H1 (cell line): ENCODE measurements around the gene LY6G5C. TPM values are rescaled to one million over a fixed set of nuclear protein-coding genes. Genes with fewer than 3 reads are reported as not detected.

Experiments
- CTCF ChIA-PET: fragments of 300-600 bp; sonication (Branson Sonifier 250); formaldehyde crosslinking; loops from one replicate; lab custom pipeline; 2021; ENCODE audit not compliant: partially characterized antibody; lab: Charles Lee
- POLR2A ChIA-PET: fragments of 300-600 bp; sonication (Branson Sonifier 250); formaldehyde crosslinking; loops from one replicate; lab custom pipeline; 2021; ENCODE audit warnings: inconsistent platforms; ENCODE audit not compliant: partially characterized antibody; lab: Charles Lee
- DNase-seq, 2 experiments: peaks; one replicate each; pipeline versions ENCODE4 v3.0.0 to v3.0.0-alpha.2; 2010 to 2022; ENCODE audit warnings: low spot score in 2 of 2, low read depth in 1 of 2, mixed read lengths in 1 of 2
- FAIRE-seq: peaks from 2 replicates; lab custom pipeline; 2011; peaks lifted over from hg19 to GRCh38; lab: Jason Lieb, UNC
- H2AFZ ChIP-seq: 2 replicates; pipeline ENCODE4 v1.8.1; 2012; ENCODE audit warnings: low read length, inconsistent platforms
- H2AK5ac ChIP-seq: 2 replicates; pipeline ENCODE4 v1.6.1; 2013; ENCODE audit warnings: low read depth, low read length
- H2BK120ac ChIP-seq: replicated peaks from 2 replicates; pipeline ENCODE3; 2013; ENCODE audit warnings: low read depth, low read length, inconsistent platforms
- H2BK12ac ChIP-seq: 2 replicates; pipeline ENCODE4 v1.6.1; 2013; ENCODE audit warnings: low read depth, low read length
- H2BK15ac ChIP-seq: 2 replicates; pipeline ENCODE4 v1.6.1; 2013; ENCODE audit warnings: low read length
- H2BK20ac ChIP-seq: 2 replicates; pipeline ENCODE4 v1.6.1; 2013; ENCODE audit warnings: low read length
- H2BK5ac ChIP-seq: 2 replicates; pipeline ENCODE4 v1.6.1; 2013; ENCODE audit warnings: low read depth, low read length
- H3K14ac ChIP-seq: 2 replicates; pipeline ENCODE4 v1.6.1; 2013; ENCODE audit warnings: inconsistent platforms; ENCODE audit not compliant: insufficient read length
- H3K18ac ChIP-seq: 2 replicates; pipeline ENCODE4 v1.6.1; 2013; ENCODE audit warnings: low read length; ENCODE audit errors: extremely low read depth
- H3K23ac ChIP-seq: 2 replicates; pipeline ENCODE4 v1.6.1; 2013; ENCODE audit warnings: inconsistent platforms; ENCODE audit not compliant: insufficient read length
- H3K23me2 ChIP-seq: 2 replicates; pipeline ENCODE4 v1.6.1; 2013; ENCODE audit warnings: low read depth, low read length
- H3K27ac ChIP-seq: 2 replicates; pipeline ENCODE4 v1.6.1; 2011; ENCODE audit warnings: low read depth, low read length, inconsistent platforms
- H3K27me3 ChIP-seq, 4 experiments: replicated peaks in 1 of 4; 1 replicate in 1 of 4; 2 replicates in 3 of 4; pipeline versions ENCODE4 v1.6.1 to v1.8.1; 2011 to 2013; ENCODE audit warnings: low read length in 3 of 4, mild to moderate bottlenecking in 3 of 4, inconsistent platforms in 2 of 4, mixed read lengths in 2 of 4, moderate library complexity in 1 of 4; ENCODE audit not compliant: control insufficient read depth in 3 of 4, insufficient read depth in 3 of 4; ENCODE audit errors: extremely low read depth in 1 of 4
- H3K36me3 ChIP-seq, 4 experiments: 2 replicates each; pipeline versions ENCODE4 v1.6.1 to v1.8.1; 2011 to 2013; ENCODE audit warnings: mild to moderate bottlenecking in 4 of 4, low read length in 3 of 4, moderate library complexity in 2 of 4, control low read depth in 1 of 4, inconsistent platforms in 1 of 4; ENCODE audit not compliant: insufficient read depth in 4 of 4, control insufficient read depth in 2 of 4
- H3K4ac ChIP-seq: replicated peaks from 2 replicates; pipeline ENCODE3; 2013; ENCODE audit warnings: low read length, low read depth, mixed read lengths, inconsistent platforms; ENCODE audit not compliant: insufficient read length
- H3K4me1 ChIP-seq, 4 experiments: replicated peaks in 1 of 4; 1 replicate in 1 of 4; 2 replicates in 3 of 4; pipeline versions ENCODE4 v1.6.1 to v1.8.1; 2011 to 2013; ENCODE audit warnings: low read length in 3 of 4, inconsistent platforms in 2 of 4, mixed read lengths in 1 of 4; ENCODE audit not compliant: insufficient read depth in 4 of 4, control insufficient read depth in 3 of 4
- H3K4me2 ChIP-seq, 2 experiments: 2 replicates each; pipeline versions ENCODE4 v1.6.1 to v1.8.1; 2011 to 2013; ENCODE audit warnings: low read depth in 2 of 2, low read length in 2 of 2, control low read depth in 1 of 2, inconsistent platforms in 1 of 2, mild to moderate bottlenecking in 1 of 2; ENCODE audit not compliant: insufficient read depth in 1 of 2
- H3K4me3 ChIP-seq, 4 experiments: fragments of 200-600, 300-600 bp in 1 of 4; sonication (generic), shearing (Covaris generic), sonication (Bioruptor Twin) in 1 of 4; 2 replicates each; pipeline versions ENCODE4 v1.5.1 to v1.8.1; 2011 to 2016; ENCODE audit warnings: low read length in 4 of 4, low read depth in 3 of 4, control low read depth in 2 of 4, inconsistent platforms in 2 of 4, mild to moderate bottlenecking in 2 of 4, mixed read lengths in 1 of 4, moderate library complexity in 1 of 4; ENCODE audit not compliant: insufficient read depth in 2 of 4; ENCODE audit errors: extremely low read depth in 1 of 4
- H3K56ac ChIP-seq: replicated peaks from 2 replicates; pipeline ENCODE3; 2013; ENCODE audit warnings: low read depth, mild to moderate bottlenecking, mixed read lengths, low read length, inconsistent platforms; ENCODE audit not compliant: insufficient read length
- H3K79me1 ChIP-seq: 2 replicates; pipeline ENCODE4 v1.6.1; 2013; ENCODE audit warnings: low read depth, low read length, control low read depth
- H3K79me2 ChIP-seq, 2 experiments: 2 replicates each; pipeline versions ENCODE4 v1.6.1 to v1.8.1; 2012 to 2013; ENCODE audit warnings: low read length in 2 of 2, mild to moderate bottlenecking in 2 of 2, inconsistent platforms in 1 of 2; ENCODE audit not compliant: insufficient read depth in 2 of 2, control insufficient read depth in 1 of 2
- H3K9ac ChIP-seq, 4 experiments: replicated peaks in 1 of 4; 1 replicate in 1 of 4; 2 replicates in 3 of 4; pipeline versions ENCODE4 v1.6.1 to v1.8.1; 2011 to 2013; ENCODE audit warnings: low read depth in 3 of 4, low read length in 3 of 4, control low read depth in 2 of 4, mild to moderate bottlenecking in 2 of 4, moderate library complexity in 2 of 4, inconsistent platforms in 1 of 4; ENCODE audit errors: extremely low read depth in 1 of 4
- H3K9me3 ChIP-seq, 2 experiments: 2 replicates each; pipeline versions ENCODE4 v1.6.1 to v1.8.1; 2012 to 2013; ENCODE audit warnings: mild to moderate bottlenecking in 2 of 2, moderate library complexity in 2 of 2, control low read depth in 1 of 2, inconsistent platforms in 1 of 2, low read depth in 1 of 2, low read length in 1 of 2, mixed read lengths in 1 of 2; ENCODE audit not compliant: insufficient read depth in 2 of 2
- H4K20me1 ChIP-seq, 2 experiments: replicated peaks in 1 of 2; 2 replicates each; pipeline versions ENCODE3 to v1.8.1; 2011 to 2013; ENCODE audit warnings: inconsistent platforms in 2 of 2, low read length in 2 of 2, mild to moderate bottlenecking in 1 of 2; ENCODE audit not compliant: insufficient read depth in 2 of 2, control insufficient read depth in 1 of 2
- H4K5ac ChIP-seq: 2 replicates; pipeline ENCODE4 v1.6.1; 2013; ENCODE audit warnings: low read length, low read depth, mixed read lengths, inconsistent platforms; ENCODE audit not compliant: insufficient read length
- H4K8ac ChIP-seq: 2 replicates; pipeline ENCODE4 v1.8.0; 2013; ENCODE audit warnings: mild to moderate bottlenecking, moderate library complexity, low read length, inconsistent platforms; ENCODE audit not compliant: insufficient read depth; ENCODE audit errors: extremely low read depth
- H4K91ac ChIP-seq: replicated peaks from 2 replicates; pipeline ENCODE3; 2013; ENCODE audit warnings: low read length, mixed read lengths, inconsistent platforms; ENCODE audit not compliant: insufficient read length
- ASH2L ChIP-seq: fragments of 200-600, 300-600 bp; sonication (generic); IDR thresholded peaks from one replicate; pipeline ENCODE4 v1.7.1; 2017; ENCODE audit warnings: low read length
- CBX5 ChIP-seq: fragments of 300-800, 300-1000 bp; sonication (generic); IDR thresholded peaks from 2 replicates; pipeline ENCODE4 v1.7.1; 2016; ENCODE audit warnings: antibody characterized with exemption, low read length, low read depth
- EP300 ChIP-seq, 2 experiments: IDR thresholded peaks; 1 replicate in 1 of 2; 2 replicates in 1 of 2; pipeline ENCODE4 v1.6.1; 2011 to 2012; ENCODE audit warnings: low read depth in 2 of 2, low read length in 2 of 2, mild to moderate bottlenecking in 2 of 2, borderline replicate concordance in 1 of 2, inconsistent platforms in 1 of 2, moderate library complexity in 1 of 2
- RAD21 ChIP-seq, 2 experiments: IDR thresholded peaks in 1 of 2; conservative IDR thresholded peaks in 1 of 2; 2 replicates each; pipeline ENCODE4 v1.6.1; 2011; ENCODE audit warnings: low read depth in 2 of 2, low read length in 2 of 2, improper control_type of control experiment in 1 of 2, inconsistent platforms in 1 of 2, mild to moderate bottlenecking in 1 of 2, moderate library complexity in 1 of 2
- RFX5 ChIP-seq: IDR thresholded peaks from 2 replicates; pipeline ENCODE4 v1.6.1; 2011; ENCODE audit warnings: low read depth, low read length, improper control_type of control experiment, borderline replicate concordance
- SAP30 ChIP-seq: fragments of 300-600 bp; sonication (generic); IDR thresholded peaks from 2 replicates; pipeline ENCODE4 v1.7.1; 2012; ENCODE audit warnings: low read length, moderate library complexity, mild to moderate bottlenecking, inconsistent platforms; ENCODE audit not compliant: insufficient read depth, insufficient replicate concordance
- SP4 ChIP-seq: IDR thresholded peaks from 2 replicates; pipeline ENCODE4 v1.6.1; 2012; ENCODE audit warnings: low read length, inconsistent platforms
- SRF ChIP-seq: IDR thresholded peaks from 2 replicates; pipeline ENCODE4 v1.6.1; 2011; ENCODE audit warnings: mild to moderate bottlenecking, low read depth, low read length, moderate library complexity
- WGBS, 2 experiments: shearing (Covaris generic) in 1 of 2; methylation state at CpG; one replicate each; pipeline versions ENCODE4 v1.1.6 to v1.1.7; 2013 to 2015; ENCODE audit warnings: low lambda C conversion rate in 2 of 2, mixed read lengths in 2 of 2, inconsistent platforms in 1 of 2, low coverage in 1 of 2, missing lambda C conversion rate in 1 of 2; ENCODE audit not compliant: insufficient replicate concordance in 2 of 2, insufficient coverage in 1 of 2, insufficient read length in 1 of 2; ENCODE audit errors: extremely low coverage in 1 of 2, missing lambda C conversion rate in 1 of 2; 5-methylcytosine and 5-hydroxymethylcytosine counted together
- polyA plus RNA-seq, 7 experiments: library from polyadenylated mRNA; depleted of rRNA in 3 of 7; stranded (reverse) in 5 of 7; unstranded in 2 of 7; fragments of >200 nt in 5 of 7; fragments of 200-250 nt in 2 of 7; gene quantifications; 1 replicate in 5 of 7; 2 replicates in 1 of 7; 4 replicates in 1 of 7; pipeline versions ENCODE4 v1.2.1 to v1.2.3, GENCODE V29; 2011 to 2013; ENCODE audit warnings: missing spikeins in 2 of 7, mixed read lengths in 2 of 7
- total RNA-seq: library from RNA; stranded (reverse); fragmentation: NEBNext Ultra II Directional; extraction: Animal tissue kit (Norgen Biotek cat#: 25700); gene quantifications from 2 replicates; pipeline ENCODE4 v1.2.1, GENCODE V29; 2021

Gene LY6G5C
- total and polyA plus RNA-seq, 2 of the 8 experiments (the other 6 are each of a cell fraction or from before 2014, with no cell fraction given) = 1.1 to 1.8 TPM

DNA sequence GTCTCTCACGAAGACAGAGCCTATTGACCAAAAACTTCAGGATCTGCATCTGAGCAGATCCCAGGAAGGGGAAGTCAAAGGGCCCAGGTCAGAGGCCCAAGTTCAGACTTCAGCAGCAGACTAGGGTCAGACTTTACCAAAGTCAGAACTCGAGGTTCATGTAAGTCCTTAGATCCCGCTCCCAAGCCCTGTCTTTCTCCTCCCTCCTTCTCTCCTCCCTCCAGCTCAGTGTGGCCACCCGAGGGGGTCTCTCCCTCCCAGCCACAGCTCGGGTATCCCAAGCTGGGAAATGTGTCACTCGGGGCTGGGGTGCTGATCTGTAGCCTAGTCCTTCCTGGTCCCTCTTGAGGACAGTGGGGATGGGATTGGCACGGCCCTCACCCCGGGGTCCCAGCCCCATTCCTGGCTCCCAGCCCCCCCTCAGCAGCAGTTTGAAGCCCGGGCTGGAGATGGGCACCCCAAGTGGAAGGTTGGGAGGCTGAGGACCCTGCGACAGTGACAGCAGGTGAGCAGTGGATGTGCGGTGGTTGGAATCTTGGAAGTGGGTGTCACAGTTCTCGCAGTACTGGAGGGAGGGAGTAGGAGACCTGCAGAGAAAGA lies 18.6 kb downstream of the LY6G5C start:
- 95% methylated on average over 11 of the region's 12 CpGs; no CpG with 5 or more reads in 1 of the 2 experiments for WGBS, 2 experiments
- H3K4me2 ChIP-seq = no peak overlapping the region

More for the DNA sequence above, 18.6 kb downstream of the LY6G5C start:
- CTCF ChIA-PET = interaction anchor here (0.7 to 3.7 kb wide), 9 partner anchors 9 to 116 kb away, joined by 3 to 38 read pairs (median 4); partner anchors contain the start of genes APOM, ATP6V1G2 and BAG6
- no peak overlapping the region for H3K14ac ChIP-seq
- FAIRE-seq (no peak), DNase-seq (no peak)
- H4K8ac ChIP-seq = no peak overlapping the region
- H3K23ac ChIP-seq = no peak overlapping the region
- H4K20me1 ChIP-seq = peaks cover 3 to 5% of the 10 kb centered on the region in 2 experiments
- no peak overlapping the region for H3K4ac ChIP-seq
- no peaks in the 10 kb centered on the region for H3K27me3 ChIP-seq
- peaks cover 6 to 20% (median 10%) of the 10 kb centered on the region in 4 experiments; a peak in 6 of 8 replicates for H3K36me3 ChIP-seq
- H2BK12ac ChIP-seq = no peak overlapping the region
- no peaks in the 10 kb centered on the region for H3K9me3 ChIP-seq
- H3K4me1 ChIP-seq = peaks cover 0 to 19% (median 5%) of the 10 kb centered on the region in 4 experiments; a peak in 5 of 7 replicates
- no peak overlapping the region for H4K5ac ChIP-seq
- peaks cover 0 to 51% of the 10 kb centered on the region in 2 experiments; a peak in 3 of 4 replicates for H3K79me2 ChIP-seq
- no peak overlapping the region for H3K27ac ChIP-seq
- H2AK5ac ChIP-seq = no peak overlapping the region
- no peak overlapping the region for H3K18ac ChIP-seq
- no peak overlapping the region for H3K4me3 ChIP-seq
- no peak overlapping the region for H2BK20ac ChIP-seq
- no peak overlapping the region for H2BK5ac ChIP-seq
- no peak overlapping the region for H2BK15ac ChIP-seq
- peaks cover 14% of the 10 kb centered on the region for H3K79me1 ChIP-seq
- H3K23me2 ChIP-seq = peaks cover 12% of the 10 kb centered on the region
- no peak overlapping the region for H2BK120ac ChIP-seq
- POLR2A ChIA-PET = interaction anchor here (0.6 to 25.5 kb wide), 13 partner anchors 8 to 196 kb away, joined by 3 to 883 read pairs (median 6); partner anchors contain the start of genes AIF1, APOM, ATP6V1G2 and BAG6
- no peak overlapping the region for H3K9ac ChIP-seq
- H2AFZ ChIP-seq = no peak overlapping the region
- H3K56ac ChIP-seq = no peak overlapping the region
- no peak for TF ChIP-seq SP4
- TF ChIP-seq RFX5 = no peak
- no peak for TF ChIP-seq SRF
- no peak for TF ChIP-seq RAD21 (IDR thresholded peaks at IDR 0.05 in 1 of 2, conservative IDR thresholded peaks at IDR 0.05 in 1 of 2; ENCODE audit: low read depth in 2 of 2, low read length in 2 of 2)
- no peak for TF ChIP-seq CBX5
- no peak for TF ChIP-seq SAP30
- no peak for TF ChIP-seq ASH2L
- TF ChIP-seq EP300 (IDR thresholded peaks at IDR 0.05; ENCODE audit: borderline replicate concordance in 1 of 2, low read depth in 2 of 2, low read length in 2 of 2) = no peak
- no peak overlapping the region for H4K91ac ChIP-seq
